Omental fat pad (tissue), 4 donors: ENCODE data around the gene FOXP1. TPM values are rescaled to one million over a fixed set of nuclear protein-coding genes. Genes with fewer than 3 reads are reported as not detected.

Experiments
- ATAC-seq: fragments of 150-250 bp; one replicate; pipeline ENCODE4 v1.9.1; 2016; ENCODE audit warnings: mild to moderate bottlenecking, moderate library complexity; ENCODE audit not compliant: low FRiP score
- DNase-seq: peaks from one replicate; pipeline ENCODE4 v3.0.0-alpha.2; 2019; ENCODE audit warnings: low spot score
- CTCF ChIP-seq, 3 donors: fragments of 450-650 bp; IDR thresholded peaks; one replicate each; pipeline ENCODE4 v1.5.1; 2016 to 2017; ENCODE audit warnings: antibody characterized with exemption in 3 of 3, mild to moderate bottlenecking in 3 of 3, moderate library complexity in 2 of 3
- total RNA-seq, 4 donors: library from RNA; depleted of rRNA; stranded (reverse); fragments of >200 nt; gene quantifications; one replicate each; pipeline ENCODE4 v1.1.0, GENCODE V29; 2016

FOXP1 gene
- total RNA-seq, 4 donors from 2014 or later: 72.4 to 128 (median 76.7) TPM

GRCh38 chr3:71484452-71484851 is 99.1 kb downstream of the FOXP1 start:
- TF ChIP-seq CTCF (IDR thresholded peaks at IDR 0.05): no peak
- DNase-seq (no peak), ATAC-seq (no peak)

DNA sequence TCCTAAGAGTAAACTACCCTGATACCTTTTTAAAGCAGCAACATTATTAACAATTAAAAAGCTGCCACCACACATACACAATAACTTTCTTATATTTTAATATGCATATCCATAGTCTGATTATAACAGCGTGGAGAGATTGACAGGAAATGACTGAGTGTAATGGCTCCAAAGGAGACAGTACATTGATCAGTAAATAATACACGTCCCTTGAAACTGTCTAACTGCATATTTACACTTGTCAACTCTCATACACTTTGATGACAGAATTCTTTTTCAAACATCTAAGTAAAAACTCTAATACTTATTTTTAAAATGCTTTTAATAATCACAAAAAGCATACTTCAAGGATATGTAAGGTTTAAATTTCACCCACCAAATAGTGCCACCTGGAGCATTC is 99.5 kb downstream of the FOXP1 start:
- TF ChIP-seq CTCF (IDR thresholded peaks at IDR 0.05): no peak
- ATAC-seq: no peak
- no peak for DNase-seq

- no peak for TF ChIP-seq CTCF (IDR thresholded peaks at IDR 0.05)
- no peak for ATAC-seq
These were observed 100.8 kb downstream of the FOXP1 start for GRCh38 chr3:71482771-71483170.

DNA sequence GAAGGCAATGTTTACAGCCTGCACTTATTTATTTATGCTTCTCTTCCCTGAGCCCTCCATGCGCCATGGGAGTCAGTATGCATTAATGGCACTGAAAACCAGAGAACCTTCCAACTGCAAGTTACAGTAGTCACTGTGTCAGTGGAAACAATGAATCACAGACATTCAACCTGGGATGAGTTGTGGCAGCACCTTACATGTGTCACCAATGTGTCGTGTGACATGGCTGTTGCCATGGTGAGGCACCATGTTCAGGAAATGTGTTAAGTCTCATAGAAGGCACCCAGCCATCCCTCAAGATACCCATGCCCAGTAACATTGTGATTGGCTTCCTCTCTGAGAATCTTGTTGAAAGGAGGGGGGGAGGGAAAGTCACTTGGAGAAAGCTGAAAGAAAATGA is 105.0 kb downstream of the FOXP1 start:
- DNase-seq (no peak), ATAC-seq (no peak)
- no peak for TF ChIP-seq CTCF (IDR thresholded peaks at IDR 0.05)

More at GRCh38 chr3:71482771-71483170, 100.8 kb downstream of the FOXP1 start:
- no peak for DNase-seq

GRCh38 chr3:71476950-71477349 is 106.6 kb downstream of the FOXP1 start:
- ATAC-seq (no peak), DNase-seq (no peak)
- TF ChIP-seq CTCF (IDR thresholded peaks at IDR 0.05): no peak

DNA sequence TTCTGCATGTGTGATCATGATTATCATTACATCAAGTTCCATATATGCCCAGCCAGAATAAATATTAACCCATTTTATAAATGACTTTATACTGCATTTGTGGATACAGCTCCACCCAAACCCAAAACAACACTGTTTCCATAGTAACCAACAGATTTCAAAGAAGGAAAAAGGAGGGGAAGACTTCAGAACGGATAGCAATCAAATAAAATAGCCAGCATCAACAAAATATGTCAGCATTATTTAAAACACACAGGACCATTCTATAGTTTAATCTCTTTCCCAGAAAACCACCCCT is 114.4 kb downstream of the FOXP1 start:
- ATAC-seq (no peak), DNase-seq (no peak)
- TF ChIP-seq CTCF (IDR thresholded peaks at IDR 0.05): no peak

DNA sequence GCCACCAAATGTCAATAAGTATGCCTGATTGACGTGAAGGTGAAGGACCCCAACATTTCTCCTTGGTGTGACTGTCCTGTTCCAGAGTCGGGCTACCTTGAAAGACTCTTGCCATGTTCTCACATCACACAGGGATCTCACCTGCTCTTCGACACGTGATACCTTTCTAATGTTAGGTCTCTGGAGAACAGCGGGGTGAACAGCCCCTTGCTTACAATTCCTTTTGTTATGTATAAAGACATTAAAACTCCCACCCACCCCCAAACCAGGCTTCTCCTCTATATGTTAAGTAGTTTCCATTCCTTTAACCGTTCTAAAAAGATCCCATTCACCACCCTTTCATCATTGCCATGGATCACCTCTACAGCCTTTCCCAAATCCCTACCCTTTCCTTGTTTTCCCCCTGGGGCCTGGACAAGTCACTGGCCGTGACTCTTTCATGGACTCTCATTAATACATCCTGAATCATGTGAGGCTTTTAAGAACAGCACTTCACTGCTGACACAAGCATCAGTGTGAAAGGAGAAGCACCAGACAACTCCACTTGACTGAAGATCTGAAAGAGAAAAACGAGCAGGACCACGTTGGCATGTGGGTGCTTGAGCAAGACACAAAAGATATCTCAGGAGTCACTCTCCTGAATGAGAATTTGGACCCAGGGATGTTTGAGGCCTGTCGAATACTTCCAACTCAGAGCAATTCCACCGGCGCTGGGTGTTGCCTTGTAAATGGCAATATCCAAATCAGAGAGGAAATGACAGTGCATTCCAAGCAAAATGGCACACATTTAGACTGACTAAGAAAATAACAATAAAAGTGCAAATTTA is 115.0 kb downstream of the FOXP1 start:
- DNase-seq: no peak

More for the DNA sequence above, 115.0 kb downstream of the FOXP1 start:
- no peak for ATAC-seq
- TF ChIP-seq CTCF (IDR thresholded peaks at IDR 0.05): no peak
